C4-2B (cell line): ENCODE measurements around the gene CFTR.

Source experiments
- CTCF ChIP-seq: fragments of 450-650 bp; conservative IDR thresholded peaks from 2 replicates; pipeline ENCODE4 v1.5.1; 2017; ENCODE audit warnings: mild to moderate bottlenecking
- ZFX ChIP-seq: fragments of 450-650 bp; IDR thresholded peaks from 2 replicates; pipeline ENCODE4 v1.6.1; 2017

- TF ChIP-seq CTCF (no peak), ZFX (no peak)
These were observed 110.4 kb downstream of the CFTR start for GRCh38 chr7:117590191-117590590.
